ENCODE measurements around the gene CCDC40.

DNA sequence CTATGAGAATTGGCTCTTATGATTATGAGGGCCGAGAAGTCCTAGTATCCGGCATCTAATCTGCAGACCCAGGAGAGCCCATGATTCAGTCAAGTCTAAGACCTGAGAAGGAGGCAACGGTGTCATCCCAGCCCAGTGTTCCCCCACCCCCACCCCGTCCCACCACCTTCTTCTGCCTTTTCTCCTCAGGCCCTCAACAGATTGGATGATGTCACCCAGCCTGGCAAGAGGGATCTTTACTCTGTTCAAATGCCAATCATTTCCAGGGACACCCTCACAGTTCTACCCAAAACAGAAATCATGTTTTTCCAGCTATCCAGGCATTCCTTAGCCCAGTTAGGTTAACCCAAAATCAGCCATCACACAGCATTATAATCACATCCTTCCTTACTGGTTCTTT lies 54.9 kb downstream of the CCDC40 start:
- TF ChIP-seq, protein P1, sequence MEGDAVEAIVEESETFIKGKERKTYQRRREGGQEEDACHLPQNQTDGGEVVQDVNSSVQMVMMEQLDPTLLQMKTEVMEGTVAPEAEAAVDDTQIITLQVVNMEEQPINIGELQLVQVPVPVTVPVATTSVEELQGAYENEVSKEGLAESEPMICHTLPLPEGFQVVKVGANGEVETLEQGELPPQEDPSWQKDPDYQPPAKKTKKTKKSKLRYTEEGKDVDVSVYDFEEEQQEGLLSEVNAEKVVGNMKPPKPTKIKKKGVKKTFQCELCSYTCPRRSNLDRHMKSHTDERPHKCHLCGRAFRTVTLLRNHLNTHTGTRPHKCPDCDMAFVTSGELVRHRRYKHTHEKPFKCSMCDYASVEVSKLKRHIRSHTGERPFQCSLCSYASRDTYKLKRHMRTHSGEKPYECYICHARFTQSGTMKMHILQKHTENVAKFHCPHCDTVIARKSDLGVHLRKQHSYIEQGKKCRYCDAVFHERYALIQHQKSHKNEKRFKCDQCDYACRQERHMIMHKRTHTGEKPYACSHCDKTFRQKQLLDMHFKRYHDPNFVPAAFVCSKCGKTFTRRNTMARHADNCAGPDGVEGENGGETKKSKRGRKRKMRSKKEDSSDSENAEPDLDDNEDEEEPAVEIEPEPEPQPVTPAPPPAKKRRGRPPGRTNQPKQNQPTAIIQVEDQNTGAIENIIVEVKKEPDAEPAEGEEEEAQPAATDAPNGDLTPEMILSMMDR (IDR thresholded peaks at IDR 0.05 in 2 of 3, conservative IDR thresholded peaks at IDR 0.05 in 1 of 3; ENCODE audit: control insufficient read depth in 2 of 3, extremely low read depth in 1 of 3, insufficient read depth in 1 of 3, low read depth in 3 of 3, low read length in 3 of 3) = no peak
- TF ChIP-seq POLR2A (IDR thresholded peaks at IDR 0.05; ENCODE audit: low read depth, low read length) = no peak
- TF ChIP-seq NR2F1 (conservative IDR thresholded peaks at IDR 0.05) = no peak
- TF ChIP-seq, protein P2, sequence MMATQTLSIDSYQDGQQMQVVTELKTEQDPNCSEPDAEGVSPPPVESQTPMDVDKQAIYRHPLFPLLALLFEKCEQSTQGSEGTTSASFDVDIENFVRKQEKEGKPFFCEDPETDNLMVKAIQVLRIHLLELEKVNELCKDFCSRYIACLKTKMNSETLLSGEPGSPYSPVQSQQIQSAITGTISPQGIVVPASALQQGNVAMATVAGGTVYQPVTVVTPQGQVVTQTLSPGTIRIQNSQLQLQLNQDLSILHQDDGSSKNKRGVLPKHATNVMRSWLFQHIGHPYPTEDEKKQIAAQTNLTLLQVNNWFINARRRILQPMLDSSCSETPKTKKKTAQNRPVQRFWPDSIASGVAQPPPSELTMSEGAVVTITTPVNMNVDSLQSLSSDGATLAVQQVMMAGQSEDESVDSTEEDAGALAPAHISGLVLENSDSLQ (IDR thresholded peaks at IDR 0.05) = no peak
- TF ChIP-seq, protein P3, sequence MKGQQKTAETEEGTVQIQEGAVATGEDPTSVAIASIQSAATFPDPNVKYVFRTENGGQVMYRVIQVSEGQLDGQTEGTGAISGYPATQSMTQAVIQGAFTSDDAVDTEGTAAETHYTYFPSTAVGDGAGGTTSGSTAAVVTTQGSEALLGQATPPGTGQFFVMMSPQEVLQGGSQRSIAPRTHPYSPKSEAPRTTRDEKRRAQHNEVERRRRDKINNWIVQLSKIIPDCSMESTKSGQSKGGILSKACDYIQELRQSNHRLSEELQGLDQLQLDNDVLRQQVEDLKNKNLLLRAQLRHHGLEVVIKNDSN (IDR thresholded peaks at IDR 0.05; ENCODE audit: borderline replicate concordance, extremely low read length, insufficient read depth, low read depth, low read length) = no peak
- TF ChIP-seq POU2F2 (IDR thresholded peaks at IDR 0.05; ENCODE audit: borderline replicate concordance, low read depth, low read length) = no peak
- TF ChIP-seq, protein P4, sequence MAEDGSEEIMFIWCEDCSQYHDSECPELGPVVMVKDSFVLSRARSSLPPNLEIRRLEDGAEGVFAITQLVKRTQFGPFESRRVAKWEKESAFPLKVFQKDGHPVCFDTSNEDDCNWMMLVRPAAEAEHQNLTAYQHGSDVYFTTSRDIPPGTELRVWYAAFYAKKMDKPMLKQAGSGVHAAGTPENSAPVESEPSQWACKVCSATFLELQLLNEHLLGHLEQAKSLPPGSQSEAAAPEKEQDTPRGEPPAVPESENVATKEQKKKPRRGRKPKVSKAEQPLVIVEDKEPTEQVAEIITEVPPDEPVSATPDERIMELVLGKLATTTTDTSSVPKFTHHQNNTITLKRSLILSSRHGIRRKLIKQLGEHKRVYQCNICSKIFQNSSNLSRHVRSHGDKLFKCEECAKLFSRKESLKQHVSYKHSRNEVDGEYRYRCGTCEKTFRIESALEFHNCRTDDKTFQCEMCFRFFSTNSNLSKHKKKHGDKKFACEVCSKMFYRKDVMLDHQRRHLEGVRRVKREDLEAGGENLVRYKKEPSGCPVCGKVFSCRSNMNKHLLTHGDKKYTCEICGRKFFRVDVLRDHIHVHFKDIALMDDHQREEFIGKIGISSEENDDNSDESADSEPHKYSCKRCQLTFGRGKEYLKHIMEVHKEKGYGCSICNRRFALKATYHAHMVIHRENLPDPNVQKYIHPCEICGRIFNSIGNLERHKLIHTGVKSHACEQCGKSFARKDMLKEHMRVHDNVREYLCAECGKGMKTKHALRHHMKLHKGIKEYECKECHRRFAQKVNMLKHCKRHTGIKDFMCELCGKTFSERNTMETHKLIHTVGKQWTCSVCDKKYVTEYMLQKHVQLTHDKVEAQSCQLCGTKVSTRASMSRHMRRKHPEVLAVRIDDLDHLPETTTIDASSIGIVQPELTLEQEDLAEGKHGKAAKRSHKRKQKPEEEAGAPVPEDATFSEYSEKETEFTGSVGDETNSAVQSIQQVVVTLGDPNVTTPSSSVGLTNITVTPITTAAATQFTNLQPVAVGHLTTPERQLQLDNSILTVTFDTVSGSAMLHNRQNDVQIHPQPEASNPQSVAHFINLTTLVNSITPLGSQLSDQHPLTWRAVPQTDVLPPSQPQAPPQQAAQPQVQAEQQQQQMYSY (CRISPR knock-in tag; IDR thresholded peaks at IDR 0.05) = no peak
- TF ChIP-seq, protein P5, sequence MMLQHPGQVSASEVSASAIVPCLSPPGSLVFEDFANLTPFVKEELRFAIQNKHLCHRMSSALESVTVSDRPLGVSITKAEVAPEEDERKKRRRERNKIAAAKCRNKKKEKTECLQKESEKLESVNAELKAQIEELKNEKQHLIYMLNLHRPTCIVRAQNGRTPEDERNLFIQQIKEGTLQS (IDR thresholded peaks at IDR 0.05; ENCODE audit: borderline replicate concordance, extremely low read depth, low read depth, low read length) = no peak
- no peak for TF ChIP-seq POLR2AphosphoS2 (IDR thresholded peaks at IDR 0.05; ENCODE audit: low read depth, low read length)
- TF ChIP-seq RAD21 (IDR thresholded peaks at IDR 0.05; ENCODE audit: insufficient read depth, low read depth, low read length) = no peak
